ENCODE results near the gene MAJIN. TPM values are rescaled to one million over a fixed set of nuclear protein-coding genes. Genes with fewer than 3 reads are reported as not detected.

MAJIN gene
- total and polyA plus RNA-seq, 9 of the 15 experiments (the other 6 are each of a cell fraction or from before 2014, with no cell fraction given), result 0.17 to 0.83 (median 0.24) TPM; not detected in 2

DNA sequence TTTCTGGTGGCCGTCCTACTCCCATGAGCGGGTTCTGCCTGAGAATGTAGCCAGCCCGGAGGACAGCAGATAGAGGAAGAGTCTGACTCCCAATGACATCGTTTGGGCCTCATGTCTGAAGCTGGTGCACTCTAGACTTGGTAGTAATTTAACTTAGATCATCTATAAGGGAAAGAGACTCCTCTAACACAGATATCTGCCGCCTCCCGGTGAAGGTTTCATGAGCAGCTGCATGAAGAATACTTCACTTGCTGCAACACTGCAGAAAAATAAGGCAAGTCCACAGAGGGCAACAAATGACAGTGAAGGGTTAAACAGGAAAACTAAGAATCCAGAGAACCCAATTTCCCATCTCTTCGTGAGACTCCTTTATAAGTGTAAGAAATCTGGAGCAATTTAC, 36.1 kb upstream of the MAJIN start:
- peak; percentile 26; the same call in 1 of the 3 replicates for ATAC-seq
- Histone ChIP-seq H3K9me1 (ENCODE audit: control insufficient read depth, insufficient read depth, low read length) (no peaks in the 10 kb centered on the region), H3K4me2 (ENCODE audit: insufficient read depth, low read length) (no peak overlapping the region), H3K27ac (ENCODE audit: extremely low read depth, low read depth, low read length) (no peak overlapping the region), H4K20me1 (replicated peaks; ENCODE audit: control insufficient read depth, insufficient read depth, low read length) (no peaks in the 10 kb centered on the region), H3K36me3 (ENCODE audit: control insufficient read depth, insufficient read depth, low read length) (no peaks in the 10 kb centered on the region), H3K4me3 (no peak overlapping the region), H3K9me3 (replicated peaks; ENCODE audit: control insufficient read depth, insufficient read depth, low read depth, low read length) (no peaks in the 10 kb centered on the region), H3K4me1 (replicated peaks in 1 of 2; ENCODE audit: control insufficient read depth in 2 of 2, insufficient read depth in 2 of 2, low read length in 2 of 2) (peaks cover 2 to 8% of the 10 kb centered on the region in 2 experiments; a peak in 4 of 5 replicates), H3K27me3 (ENCODE audit: control insufficient read depth in 2 of 2, insufficient read depth in 2 of 2, low read length in 2 of 2) (no peaks in the 10 kb centered on the region), H2AFZ (ENCODE audit: low read depth, low read length) (no peak overlapping the region), H3K79me2 (ENCODE audit: control insufficient read depth, insufficient read depth, low read length) (no peaks in the 10 kb centered on the region), H3K9ac (ENCODE audit: insufficient read depth in 1 of 2, low read depth in 2 of 2, low read length in 2 of 2) (peak overlapping the region in 1 of 2 experiments; percentile 19; a peak in 1 of 4 replicates)
- FAIRE-seq, result no peak
- ChIA-PET POLR2A (interaction anchor here (0.9 kb wide), 1 partner anchor 11 kb away, joined by 3 read pairs; the partner anchor contains the start of gene BATF2), CTCF (ENCODE audit: low intra/inter-chr PET ratio) (no interaction called here)
- BruUV-seq (replicated peaks), result no TSS peak
- DNase-seq (ENCODE audit: extremely low read depth in 1 of 4, low spot score in 3 of 4), result no peak
- intact Hi-C loops (cut with micrococcal nuclease) (no loop called here), in situ Hi-C loops (cut with MboI) (no loop called here)
- WGBS (ENCODE audit: insufficient coverage, low coverage, missing lambda C conversion rate), result 42% methylated on average over 7 of the region's 7 CpGs
- TF ChIP-seq, protein P1, sequence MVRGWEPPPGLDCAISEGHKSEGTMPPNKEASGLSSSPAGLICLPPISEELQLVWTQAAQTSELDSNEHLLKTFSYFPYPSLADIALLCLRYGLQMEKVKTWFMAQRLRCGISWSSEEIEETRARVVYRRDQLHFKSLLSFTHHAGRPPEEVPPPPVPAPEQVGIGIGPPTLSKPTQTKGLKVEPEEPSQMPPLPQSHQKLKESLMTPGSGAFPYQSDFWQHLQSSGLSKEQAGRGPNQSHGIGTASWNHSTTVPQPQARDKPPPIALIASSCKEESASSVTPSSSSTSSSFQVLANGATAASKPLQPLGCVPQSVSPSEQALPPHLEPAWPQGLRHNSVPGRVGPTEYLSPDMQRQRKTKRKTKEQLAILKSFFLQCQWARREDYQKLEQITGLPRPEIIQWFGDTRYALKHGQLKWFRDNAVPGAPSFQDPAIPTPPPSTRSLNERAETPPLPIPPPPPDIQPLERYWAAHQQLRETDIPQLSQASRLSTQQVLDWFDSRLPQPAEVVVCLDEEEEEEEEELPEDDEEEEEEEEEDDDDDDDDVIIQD (CRISPR knock-in tag; IDR thresholded peaks at IDR 0.05), result no peak
- TF ChIP-seq RAD21 (CRISPR knock-in tag; conservative IDR thresholded peaks at IDR 0.05 in 1 of 2, IDR thresholded peaks at IDR 0.05 in 1 of 2), result 0 out of 4 replicates have a peak, but pooled peaks of 1 of the 2 experiments have one; percentile 7
- TF ChIP-seq, protein P2, sequence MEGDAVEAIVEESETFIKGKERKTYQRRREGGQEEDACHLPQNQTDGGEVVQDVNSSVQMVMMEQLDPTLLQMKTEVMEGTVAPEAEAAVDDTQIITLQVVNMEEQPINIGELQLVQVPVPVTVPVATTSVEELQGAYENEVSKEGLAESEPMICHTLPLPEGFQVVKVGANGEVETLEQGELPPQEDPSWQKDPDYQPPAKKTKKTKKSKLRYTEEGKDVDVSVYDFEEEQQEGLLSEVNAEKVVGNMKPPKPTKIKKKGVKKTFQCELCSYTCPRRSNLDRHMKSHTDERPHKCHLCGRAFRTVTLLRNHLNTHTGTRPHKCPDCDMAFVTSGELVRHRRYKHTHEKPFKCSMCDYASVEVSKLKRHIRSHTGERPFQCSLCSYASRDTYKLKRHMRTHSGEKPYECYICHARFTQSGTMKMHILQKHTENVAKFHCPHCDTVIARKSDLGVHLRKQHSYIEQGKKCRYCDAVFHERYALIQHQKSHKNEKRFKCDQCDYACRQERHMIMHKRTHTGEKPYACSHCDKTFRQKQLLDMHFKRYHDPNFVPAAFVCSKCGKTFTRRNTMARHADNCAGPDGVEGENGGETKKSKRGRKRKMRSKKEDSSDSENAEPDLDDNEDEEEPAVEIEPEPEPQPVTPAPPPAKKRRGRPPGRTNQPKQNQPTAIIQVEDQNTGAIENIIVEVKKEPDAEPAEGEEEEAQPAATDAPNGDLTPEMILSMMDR (IDR thresholded peaks at IDR 0.05 in 2 of 3, conservative IDR thresholded peaks at IDR 0.05 in 1 of 3; ENCODE audit: insufficient read depth in 2 of 3, low read depth in 1 of 3, low read length in 3 of 3), result 0 out of 6 replicates have a peak, but pooled peaks of 1 of the 3 experiments have one; percentile 10

Data from K562 (cell line).